Measurements from ENCODE around the gene LYPD8. TPM values are rescaled to one million over a fixed set of nuclear protein-coding genes. Genes with fewer than 3 reads are reported as not detected.

LYPD8 gene
- total RNA-seq, 1 experiment from 2014 or later: not detected

DNA sequence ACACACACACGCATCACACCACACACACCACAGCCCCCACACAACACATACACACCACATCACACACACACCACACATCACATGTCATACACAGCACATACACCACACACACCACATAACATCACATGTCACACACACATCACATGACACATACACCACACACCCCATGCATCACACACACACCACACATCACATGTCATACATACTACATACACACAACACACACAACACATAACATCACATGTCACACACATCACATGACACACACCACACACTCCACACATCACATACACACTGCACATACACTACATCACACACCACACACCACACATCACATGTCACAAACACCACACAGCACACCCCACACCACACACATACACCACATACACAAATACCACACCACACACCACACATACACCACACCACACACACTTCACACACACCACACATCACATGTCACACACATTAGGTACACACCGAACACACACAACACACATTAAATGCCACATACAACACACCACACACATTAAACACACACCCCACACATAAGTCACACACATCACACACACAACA, 1.8 kb downstream of the LYPD8 start:
- Mint-ChIP-seq H3K36me3 (ENCODE audit: insufficient read depth, unreplicated experiment) (no peaks in the 10 kb centered on the region), H3K4me3 (ENCODE audit: unreplicated experiment) (no peak overlapping the region), H3K27ac (ENCODE audit: unreplicated experiment) (no peak overlapping the region), H3K27me3 (ENCODE audit: insufficient read depth, unreplicated experiment) (no peaks in the 10 kb centered on the region), H3K4me1 (ENCODE audit: low read depth, unreplicated experiment) (no peaks in the 10 kb centered on the region), H3K9me3 (ENCODE audit: unreplicated experiment) (no peaks in the 10 kb centered on the region)
- no peak for DNase-seq
- Histone ChIP-seq H3K4me3 (ENCODE audit: low read depth, low read length) (no peak overlapping the region), H3K36me3 (ENCODE audit: control insufficient read depth, insufficient read depth, low read length) (no peaks in the 10 kb centered on the region), H3K4me1 (peaks cover 8% of the 10 kb centered on the region; the same call in 1 of the 2 replicates), H3K27me3 (replicated peaks; ENCODE audit: control insufficient read depth, insufficient read depth, low read length) (no peaks in the 10 kb centered on the region), H3K9me3 (peaks cover 6% of the 10 kb centered on the region; the same call in 1 of the 2 replicates)
- ChIA-PET POLR2A (no interaction called here), CTCF (no interaction called here)
- BruUV-seq (replicated peaks): no TSS peak
- intact Hi-C loops (cut with micrococcal nuclease; ENCODE audit: unreplicated experiment): no loop called here
- TF ChIP-seq, protein P1, sequence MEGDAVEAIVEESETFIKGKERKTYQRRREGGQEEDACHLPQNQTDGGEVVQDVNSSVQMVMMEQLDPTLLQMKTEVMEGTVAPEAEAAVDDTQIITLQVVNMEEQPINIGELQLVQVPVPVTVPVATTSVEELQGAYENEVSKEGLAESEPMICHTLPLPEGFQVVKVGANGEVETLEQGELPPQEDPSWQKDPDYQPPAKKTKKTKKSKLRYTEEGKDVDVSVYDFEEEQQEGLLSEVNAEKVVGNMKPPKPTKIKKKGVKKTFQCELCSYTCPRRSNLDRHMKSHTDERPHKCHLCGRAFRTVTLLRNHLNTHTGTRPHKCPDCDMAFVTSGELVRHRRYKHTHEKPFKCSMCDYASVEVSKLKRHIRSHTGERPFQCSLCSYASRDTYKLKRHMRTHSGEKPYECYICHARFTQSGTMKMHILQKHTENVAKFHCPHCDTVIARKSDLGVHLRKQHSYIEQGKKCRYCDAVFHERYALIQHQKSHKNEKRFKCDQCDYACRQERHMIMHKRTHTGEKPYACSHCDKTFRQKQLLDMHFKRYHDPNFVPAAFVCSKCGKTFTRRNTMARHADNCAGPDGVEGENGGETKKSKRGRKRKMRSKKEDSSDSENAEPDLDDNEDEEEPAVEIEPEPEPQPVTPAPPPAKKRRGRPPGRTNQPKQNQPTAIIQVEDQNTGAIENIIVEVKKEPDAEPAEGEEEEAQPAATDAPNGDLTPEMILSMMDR (IDR thresholded peaks at IDR 0.05; ENCODE audit: insufficient read depth in 1 of 2, low read depth in 1 of 2, low read length in 1 of 2, severe bottlenecking in 1 of 2, unreplicated experiment in 1 of 2): no peak

DNA sequence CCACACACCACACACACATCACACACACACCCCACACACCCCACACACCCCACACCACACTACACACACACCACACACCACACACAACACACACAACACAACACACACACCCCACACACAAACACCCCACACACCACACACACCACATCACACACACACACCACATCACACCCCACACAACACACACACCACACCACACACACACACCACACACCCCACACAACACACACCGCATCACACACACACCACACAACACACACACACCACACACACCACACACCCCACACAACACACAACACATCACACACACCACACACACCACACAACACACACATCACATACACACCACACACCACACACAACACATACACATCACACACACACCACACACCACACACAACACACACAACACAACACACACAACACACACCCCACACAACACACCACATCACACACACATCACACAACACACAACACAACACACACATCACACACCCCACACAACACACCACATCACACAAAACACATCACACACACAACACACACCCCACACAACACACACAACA, 2.4 kb downstream of the LYPD8 start:
- CTCF ChIA-PET: no interaction called here
- Mint-ChIP-seq H3K4me3 (ENCODE audit: unreplicated experiment) (no peak overlapping the region), H3K9me3 (ENCODE audit: unreplicated experiment) (no peaks in the 10 kb centered on the region), H3K4me1 (ENCODE audit: low read depth, unreplicated experiment) (no peaks in the 10 kb centered on the region), H3K36me3 (ENCODE audit: insufficient read depth, unreplicated experiment) (no peaks in the 10 kb centered on the region), H3K27ac (ENCODE audit: unreplicated experiment) (no peak overlapping the region), H3K27me3 (ENCODE audit: insufficient read depth, unreplicated experiment) (no peaks in the 10 kb centered on the region)
- no peaks in the 10 kb centered on the region for H3K27me3 ChIP-seq (replicated peaks; ENCODE audit: control insufficient read depth, insufficient read depth, low read length)
- H3K4me1 ChIP-seq: peaks cover 3% of the 10 kb centered on the region; the same call in 1 of the 2 replicates
- POLR2A ChIA-PET: no interaction called here
- no peak for DNase-seq
- H3K36me3 ChIP-seq (ENCODE audit: control insufficient read depth, insufficient read depth, low read length): no peaks in the 10 kb centered on the region
- peaks cover 6% of the 10 kb centered on the region; the same call in 1 of the 2 replicates for H3K9me3 ChIP-seq
- intact Hi-C loops (cut with micrococcal nuclease; ENCODE audit: unreplicated experiment): no loop called here
- TF ChIP-seq, protein P1 (IDR thresholded peaks at IDR 0.05; ENCODE audit: insufficient read depth in 1 of 2, low read depth in 1 of 2, low read length in 1 of 2, severe bottlenecking in 1 of 2, unreplicated experiment in 1 of 2): no peak
- no peak overlapping the region for H3K4me3 ChIP-seq (ENCODE audit: low read depth, low read length)
- BruUV-seq (replicated peaks): no TSS peak

DNA sequence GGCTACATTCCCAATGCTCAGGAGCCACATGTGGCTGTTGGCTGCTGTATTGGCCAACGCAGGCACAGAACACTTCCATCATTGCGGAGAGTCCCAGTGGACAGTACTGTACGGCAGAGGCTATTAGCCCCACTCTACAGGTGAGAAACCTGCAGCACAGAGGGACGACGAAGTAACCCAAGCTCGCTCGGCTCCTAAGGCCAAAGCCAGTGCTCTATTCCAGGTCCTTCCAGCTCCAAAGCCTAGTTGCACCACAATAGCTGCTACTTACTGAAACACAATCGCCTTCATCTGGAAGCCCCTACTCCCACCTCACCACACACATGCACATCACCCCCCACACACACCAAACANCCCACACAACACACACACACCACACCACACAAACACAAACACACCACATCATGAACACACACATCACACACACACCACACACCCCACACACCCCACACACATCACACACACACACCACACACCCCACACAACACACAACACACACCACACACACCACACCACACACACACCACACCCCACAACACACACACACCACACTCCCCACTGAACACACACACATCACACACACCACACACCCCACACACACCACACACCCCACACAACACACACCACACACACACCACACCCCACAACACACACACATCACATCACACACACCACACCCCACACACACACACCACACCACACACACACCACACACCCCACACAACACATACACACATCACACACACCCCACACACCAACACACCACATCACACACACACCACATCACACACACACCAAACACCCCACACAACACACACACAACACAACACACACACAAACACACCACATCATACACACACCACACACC, 3.2 kb downstream of the LYPD8 start:
- POLR2A ChIA-PET: no interaction called here
- no peaks in the 10 kb centered on the region for H3K36me3 ChIP-seq (ENCODE audit: control insufficient read depth, insufficient read depth, low read length)
- H3K36me3 Mint-ChIP-seq (ENCODE audit: insufficient read depth, unreplicated experiment): no peaks in the 10 kb centered on the region
- H3K27ac Mint-ChIP-seq (ENCODE audit: unreplicated experiment): no peak overlapping the region
- CTCF ChIA-PET: no interaction called here
- H3K4me1 ChIP-seq: no peaks in the 10 kb centered on the region
- peaks cover 6% of the 10 kb centered on the region; the same call in 1 of the 2 replicates for H3K9me3 ChIP-seq
- TF ChIP-seq, protein P1 (IDR thresholded peaks at IDR 0.05; ENCODE audit: insufficient read depth in 1 of 2, low read depth in 1 of 2, low read length in 1 of 2, severe bottlenecking in 1 of 2, unreplicated experiment in 1 of 2): no peak
- intact Hi-C loops (cut with micrococcal nuclease; ENCODE audit: unreplicated experiment): no loop called here
- no peaks in the 10 kb centered on the region for H3K9me3 Mint-ChIP-seq (ENCODE audit: unreplicated experiment)
- peak; percentile 15 to 48 for DNase-seq
- BruUV-seq (replicated peaks): no TSS peak
- H3K27me3 Mint-ChIP-seq (ENCODE audit: insufficient read depth, unreplicated experiment): no peaks in the 10 kb centered on the region
- no peak overlapping the region for H3K4me3 ChIP-seq (ENCODE audit: low read depth, low read length)
- H3K4me1 Mint-ChIP-seq (ENCODE audit: low read depth, unreplicated experiment): no peaks in the 10 kb centered on the region
- no peak overlapping the region for H3K4me3 Mint-ChIP-seq (ENCODE audit: unreplicated experiment)
- H3K27me3 ChIP-seq (replicated peaks; ENCODE audit: control insufficient read depth, insufficient read depth, low read length): no peaks in the 10 kb centered on the region

Measured in Caco-2 (cell line).